ENCODE measurements around the gene CEP104.

DNA sequence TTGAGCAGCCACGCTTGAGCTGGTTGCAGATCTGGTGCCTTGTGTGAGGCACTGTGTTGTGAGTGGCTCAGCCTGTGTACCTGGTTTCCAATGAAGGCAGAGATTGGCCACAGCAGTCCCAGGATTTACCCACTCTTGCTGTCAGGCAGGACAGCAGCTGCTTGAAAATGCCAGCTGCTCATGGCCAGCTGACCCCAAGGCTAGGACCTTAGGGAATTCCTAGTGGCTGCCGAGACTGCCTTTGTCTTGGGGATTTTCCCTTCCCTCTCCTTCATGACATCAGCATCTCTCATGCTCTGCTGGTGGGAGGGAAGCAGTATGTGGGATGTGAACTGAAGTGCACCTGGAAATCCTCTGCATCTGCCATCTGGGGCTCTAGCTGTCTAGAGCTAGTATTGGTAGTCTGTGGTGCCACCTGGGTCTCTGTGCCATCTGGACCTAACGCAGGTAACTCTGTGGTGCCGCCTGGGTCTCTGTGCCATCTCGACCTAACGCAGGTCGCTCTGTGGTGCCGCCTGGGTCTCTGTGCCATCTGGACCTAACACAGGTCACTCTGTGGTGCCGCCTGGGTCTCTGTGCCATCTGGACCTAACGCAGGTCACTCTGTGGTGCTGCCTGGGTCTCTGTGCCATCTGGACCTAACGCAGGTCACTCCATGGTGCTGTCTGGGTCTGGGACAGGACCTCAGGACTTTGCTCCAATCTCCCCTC lies 56.9 kb downstream of the CEP104 start:
- TF ChIP-seq, protein P1, sequence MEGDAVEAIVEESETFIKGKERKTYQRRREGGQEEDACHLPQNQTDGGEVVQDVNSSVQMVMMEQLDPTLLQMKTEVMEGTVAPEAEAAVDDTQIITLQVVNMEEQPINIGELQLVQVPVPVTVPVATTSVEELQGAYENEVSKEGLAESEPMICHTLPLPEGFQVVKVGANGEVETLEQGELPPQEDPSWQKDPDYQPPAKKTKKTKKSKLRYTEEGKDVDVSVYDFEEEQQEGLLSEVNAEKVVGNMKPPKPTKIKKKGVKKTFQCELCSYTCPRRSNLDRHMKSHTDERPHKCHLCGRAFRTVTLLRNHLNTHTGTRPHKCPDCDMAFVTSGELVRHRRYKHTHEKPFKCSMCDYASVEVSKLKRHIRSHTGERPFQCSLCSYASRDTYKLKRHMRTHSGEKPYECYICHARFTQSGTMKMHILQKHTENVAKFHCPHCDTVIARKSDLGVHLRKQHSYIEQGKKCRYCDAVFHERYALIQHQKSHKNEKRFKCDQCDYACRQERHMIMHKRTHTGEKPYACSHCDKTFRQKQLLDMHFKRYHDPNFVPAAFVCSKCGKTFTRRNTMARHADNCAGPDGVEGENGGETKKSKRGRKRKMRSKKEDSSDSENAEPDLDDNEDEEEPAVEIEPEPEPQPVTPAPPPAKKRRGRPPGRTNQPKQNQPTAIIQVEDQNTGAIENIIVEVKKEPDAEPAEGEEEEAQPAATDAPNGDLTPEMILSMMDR (conservative IDR thresholded peaks at IDR 0.05): no peak
- TF ChIP-seq ZFX (IDR thresholded peaks at IDR 0.05): no peak

Data from C4-2B (cell line).